ENCODE measurements around the gene STAC.

The STAC gene, protein sequence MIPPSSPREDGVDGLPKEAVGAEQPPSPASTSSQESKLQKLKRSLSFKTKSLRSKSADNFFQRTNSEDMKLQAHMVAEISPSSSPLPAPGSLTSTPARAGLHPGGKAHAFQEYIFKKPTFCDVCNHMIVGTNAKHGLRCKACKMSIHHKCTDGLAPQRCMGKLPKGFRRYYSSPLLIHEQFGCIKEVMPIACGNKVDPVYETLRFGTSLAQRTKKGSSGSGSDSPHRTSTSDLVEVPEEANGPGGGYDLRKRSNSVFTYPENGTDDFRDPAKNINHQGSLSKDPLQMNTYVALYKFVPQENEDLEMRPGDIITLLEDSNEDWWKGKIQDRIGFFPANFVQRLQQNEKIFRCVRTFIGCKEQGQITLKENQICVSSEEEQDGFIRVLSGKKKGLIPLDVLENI

GRCh38 chr3:36380221-36381031 lies at the start of gene STAC:
STAC (plus strand) TSS chr3:36380504; CDS start chr3:36380644, 140 bp downstream.
- peak in 1 of 2 donors; percentile 15 for DNase-seq

- no peak for DNase-seq
Measured at GRCh38 chr3:36332139-36332538, 48.2 kb upstream of the STAC start.

DNA sequence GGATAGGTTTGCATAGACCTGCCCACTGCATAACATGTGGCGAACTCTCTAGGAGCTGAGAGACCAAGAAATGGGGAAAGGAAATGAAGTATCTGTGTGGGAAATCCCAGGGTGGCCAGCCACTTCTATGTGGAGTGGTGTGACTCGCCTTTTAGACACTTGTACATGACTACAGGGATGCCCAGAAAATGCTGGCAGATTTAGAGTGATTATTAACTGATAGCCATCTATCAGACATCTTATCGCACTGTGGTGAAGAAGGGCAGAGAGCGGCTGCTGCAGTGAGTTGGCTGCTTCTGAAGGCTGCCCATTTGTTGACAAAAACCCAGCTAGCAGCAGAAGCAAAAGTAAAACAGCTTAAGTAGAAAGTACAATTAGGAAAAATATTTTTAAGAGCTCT lies 18.1 kb upstream of the STAC start:
- DNase-seq = no peak

- DNase-seq = no peak
Measured at GRCh38 chr3:36362973-36363372, 17.3 kb upstream of the STAC start.

DNA sequence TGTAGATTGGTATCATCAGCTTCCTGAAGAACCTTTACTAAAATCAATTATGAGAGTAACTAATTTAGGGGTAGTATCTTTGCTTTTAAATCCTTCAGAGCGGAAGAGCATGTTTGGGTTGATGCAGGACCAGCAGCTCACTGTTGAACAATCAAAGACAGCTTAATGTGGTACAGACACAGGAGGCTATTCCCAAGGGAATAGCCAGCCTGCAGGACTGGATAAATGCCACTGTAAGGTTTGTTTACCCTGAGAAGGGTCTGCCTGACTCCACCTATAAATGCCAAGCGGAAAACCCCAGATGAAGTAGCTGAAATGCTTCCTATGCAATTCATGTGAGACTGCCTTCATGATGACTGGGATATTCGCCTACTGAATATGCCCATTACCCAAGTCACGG lies 16.0 kb upstream of the STAC start:
- no peak for DNase-seq

DNA sequence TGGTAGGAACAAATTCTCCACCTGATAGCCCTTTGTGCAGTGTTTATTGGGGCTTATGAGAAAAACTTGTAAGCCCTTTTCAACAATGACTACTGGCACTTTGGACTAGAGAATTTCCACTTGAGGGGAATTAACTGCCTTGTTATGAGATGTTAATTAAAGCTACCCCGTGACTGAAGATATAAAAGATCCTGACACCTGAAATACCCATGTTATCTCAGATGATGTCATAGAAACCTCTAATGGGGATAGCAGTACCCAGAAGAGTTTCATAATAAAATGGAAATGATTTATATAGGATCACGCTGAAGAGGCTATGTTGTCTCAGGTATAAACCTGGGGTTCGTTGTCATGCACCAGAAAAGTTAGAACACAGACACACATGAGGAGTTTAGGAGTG lies 14.5 kb upstream of the STAC start:
- DNase-seq = no peak

- DNase-seq = no peak
Measured at GRCh38 chr3:36366308-36366707, 14.0 kb upstream of the STAC start.

GRCh38 chr3:36367912-36368573 lies 12.3 kb upstream of the STAC start:
- no peak for DNase-seq

- DNase-seq = no peak
Measured at GRCh38 chr3:36372534-36372935, 7.8 kb upstream of the STAC start.

DNA sequence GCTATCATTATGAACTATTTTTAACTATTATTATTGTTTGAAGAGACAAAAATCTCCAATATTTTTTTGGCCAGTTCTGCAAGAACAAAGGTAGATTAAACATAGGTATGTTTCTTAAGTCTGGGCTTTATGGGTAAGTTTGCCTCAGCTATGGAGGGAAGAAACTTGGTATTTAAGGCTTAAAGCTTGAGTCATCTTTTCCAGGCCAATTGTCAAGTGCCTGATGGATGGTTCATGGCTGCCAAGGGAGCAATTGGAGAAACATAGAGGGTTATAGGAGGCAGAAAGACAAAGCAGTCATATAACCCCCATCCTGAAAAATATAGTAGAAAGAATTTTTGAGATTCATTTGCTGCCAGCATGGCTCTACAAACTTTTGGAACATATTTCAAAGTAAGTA lies 7.2 kb upstream of the STAC start:
- no peak for DNase-seq

GRCh38 chr3:36373666-36374065 lies 6.6 kb upstream of the STAC start:
- DNase-seq = no peak

- no peak for DNase-seq
Measured at GRCh38 chr3:36379872-36380220, 458 bp upstream of the STAC start.

DNA sequence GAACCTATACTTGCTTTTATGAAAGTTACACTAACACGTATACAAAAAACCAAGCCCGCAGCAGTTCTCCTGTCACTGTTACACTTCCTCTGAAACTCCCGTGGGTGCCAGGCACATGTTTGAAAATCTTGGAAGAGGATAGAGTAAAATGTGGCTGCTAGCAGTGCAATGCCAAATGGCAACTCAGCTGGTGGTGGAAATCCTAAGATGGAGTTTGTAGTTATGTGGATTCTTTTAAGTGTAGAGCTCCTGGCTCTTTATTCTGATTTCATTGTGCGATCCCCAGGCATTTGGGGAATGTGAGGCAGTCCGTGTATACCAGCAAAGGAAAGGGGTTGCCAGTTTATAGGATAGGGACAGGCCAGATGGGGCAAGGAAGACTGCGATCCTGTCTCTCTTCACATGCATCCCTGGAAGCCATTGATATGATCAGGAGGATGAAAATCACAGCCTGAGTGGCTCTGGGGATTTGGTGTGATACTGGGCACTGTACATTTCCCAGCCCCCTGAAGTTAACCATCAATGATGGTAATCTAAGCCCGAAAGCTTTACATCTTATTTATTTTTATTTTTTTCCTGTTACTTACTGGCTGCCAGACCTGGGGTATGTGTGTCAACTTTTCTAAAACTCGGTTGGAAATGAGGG lies 1.1 kb downstream of the STAC start:
- DNase-seq = no peak

- no peak for DNase-seq
Measured at GRCh38 chr3:36393563-36393962, 13.3 kb downstream of the STAC start.

DNA sequence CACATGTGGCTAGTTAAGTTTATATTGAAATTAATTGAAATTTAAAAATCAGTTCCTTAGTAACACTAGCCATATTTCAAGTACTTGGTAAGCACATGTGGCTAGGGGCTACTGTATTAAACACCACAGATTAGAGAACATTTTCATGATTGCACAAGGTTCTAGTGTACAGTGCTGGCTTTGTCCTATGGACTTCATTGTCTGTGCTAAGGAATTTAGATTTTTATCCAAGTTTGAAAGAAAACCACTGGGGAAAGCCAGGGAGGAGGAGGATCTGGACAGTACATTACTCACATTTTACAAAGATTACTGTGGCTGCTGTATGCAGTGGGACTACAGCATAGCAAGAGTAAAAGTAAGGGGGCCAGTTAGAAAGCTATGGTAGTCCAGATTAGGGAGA lies 13.9 kb downstream of the STAC start:
- DNase-seq = no peak

GRCh38 chr3:36397841-36398240 lies 17.5 kb downstream of the STAC start:
- no peak for DNase-seq

DNA sequence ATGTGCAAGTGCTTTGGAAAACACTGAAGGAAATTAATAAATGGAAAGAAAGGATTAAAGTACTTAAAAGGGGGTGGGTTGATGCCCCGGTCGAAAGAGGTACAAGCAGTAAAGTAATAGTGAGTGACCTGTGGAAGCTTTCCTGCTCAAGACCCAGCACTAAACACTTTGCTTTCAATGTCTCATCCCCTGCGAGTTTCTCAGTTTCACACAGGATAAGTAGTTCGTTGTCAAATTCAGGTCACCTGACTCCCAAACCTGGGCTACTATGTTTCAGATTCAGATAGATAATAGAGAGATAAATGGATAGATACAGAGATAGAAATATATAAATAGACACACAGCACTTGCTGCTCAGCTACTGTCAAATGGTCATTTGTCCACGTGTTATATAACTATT lies 19.6 kb downstream of the STAC start:
- DNase-seq = no peak

- DNase-seq = no peak
Measured at GRCh38 chr3:36401056-36401455, 20.8 kb downstream of the STAC start.

DNA sequence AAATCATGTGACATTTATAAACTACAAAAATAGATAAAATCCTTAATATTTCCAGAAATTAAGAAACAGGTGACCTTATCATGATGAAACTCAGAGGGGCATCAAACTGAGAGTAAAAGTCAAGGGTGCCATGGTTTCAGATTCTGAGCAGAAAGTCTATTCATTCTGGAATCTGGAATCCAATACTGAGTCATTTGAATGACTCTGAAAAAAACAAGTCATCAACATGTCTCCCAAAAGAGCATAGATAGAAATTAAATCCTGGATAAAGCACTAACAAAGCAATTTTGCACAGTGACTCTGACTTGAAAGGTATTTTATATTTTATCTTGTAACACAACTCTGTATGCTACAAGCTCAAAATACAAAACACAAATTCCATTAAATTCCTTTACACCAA lies 23.4 kb downstream of the STAC start:
- DNase-seq = no peak

DNA sequence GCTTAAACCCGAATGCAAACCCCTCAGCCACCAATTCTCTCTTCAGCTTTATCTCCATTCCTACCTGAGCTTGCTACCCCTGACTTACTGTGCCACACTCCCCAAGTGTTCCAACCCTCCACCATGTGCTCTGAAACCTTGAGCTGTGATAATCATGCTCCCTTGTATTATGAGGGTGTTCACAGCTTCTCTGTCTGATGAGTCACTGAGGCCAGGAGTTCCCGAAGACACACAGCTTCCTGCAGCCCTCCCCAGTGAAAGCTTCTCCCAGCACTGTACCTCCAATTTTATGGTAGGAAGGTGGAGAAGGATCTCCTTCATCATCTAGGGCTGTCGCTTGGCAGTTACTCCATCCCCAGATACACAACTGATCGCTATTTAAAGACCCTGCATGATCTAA lies 24.9 kb downstream of the STAC start:
- no peak for DNase-seq

GRCh38 chr3:36408146-36408545 lies 27.8 kb downstream of the STAC start:
- DNase-seq = no peak

- DNase-seq = no peak
Measured at GRCh38 chr3:36409862-36410261, 29.6 kb downstream of the STAC start.

GRCh38 chr3:36411587-36411986 lies 31.3 kb downstream of the STAC start:
- DNase-seq = no peak
